HL-60/S4 treated with phorbol 12-myristate 13-acetate at 8.2 ng/mL for 4 days and 3 days (cell line): ENCODE data around the gene SRGAP2C.
"Not testable (repeated sequence)": the region's sequence is repeated elsewhere in the genome, so short reads cannot be mapped to it uniquely, and the experiment has no call there.

Experiments
- in situ Hi-C: fragments of 300-500 bp; cut with MboI; formaldehyde crosslinking; loops from 2 replicates; pipeline ENCODE4 v1.15.0; 2022; ENCODE audit warnings: low sequenced_read_pairs

The SRGAP2C gene

DNA sequence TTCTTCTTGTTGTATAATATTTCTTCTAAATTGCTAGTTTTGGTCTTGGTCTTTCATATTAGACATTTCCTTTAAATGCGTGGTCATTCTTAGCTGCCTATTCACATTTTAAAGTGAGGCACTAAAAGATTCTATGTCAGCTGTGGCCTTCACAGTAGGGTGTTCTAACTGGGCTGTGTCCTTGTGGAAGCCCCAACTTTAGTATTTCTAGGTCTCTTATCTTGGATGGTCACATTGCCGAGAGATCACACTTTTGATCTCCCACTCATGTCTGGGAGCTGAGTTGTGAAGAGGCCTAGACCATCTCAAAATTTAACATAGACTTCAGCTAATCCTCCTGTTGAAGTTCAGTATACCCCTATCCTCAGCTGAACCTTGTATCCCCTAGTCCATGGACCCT, 185.2 kb downstream of the SRGAP2C start:
- in situ Hi-C loops, result not testable (repeated sequence)

GRCh38 chr1:121374851-121375367, 190.1 kb downstream of the SRGAP2C start:
- in situ Hi-C loops, result not testable (repeated sequence)

- in situ Hi-C loops, result not testable (repeated sequence)
These were observed 192.2 kb downstream of the SRGAP2C start for GRCh38 chr1:121376986-121377385.

DNA sequence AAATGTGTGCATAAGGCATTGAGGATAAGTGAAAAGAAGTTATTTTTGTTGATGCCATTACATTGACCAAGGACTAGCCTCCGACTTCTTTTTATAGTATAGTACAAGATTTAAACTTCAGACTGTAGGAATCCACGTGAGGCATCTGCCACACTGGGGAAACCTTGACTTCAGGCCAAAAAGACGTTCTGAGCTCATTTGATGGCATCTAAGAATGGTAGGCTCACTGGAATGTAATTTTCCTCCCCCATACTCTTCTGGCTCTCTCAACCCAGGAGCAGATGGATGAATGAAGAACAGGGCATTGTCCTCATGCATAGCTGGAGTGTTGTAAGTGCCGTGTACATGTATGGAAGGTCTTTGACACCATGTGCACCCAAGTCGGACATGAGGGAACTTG, 194.0 kb downstream of the SRGAP2C start:
- in situ Hi-C loops, result not testable (repeated sequence)

GRCh38 chr1:121384754-121385153, 200.0 kb downstream of the SRGAP2C start:
- in situ Hi-C loops, result not testable (repeated sequence)

GRCh38 chr1:121385162-121385561, 200.4 kb downstream of the SRGAP2C start:
- in situ Hi-C loops, result not testable (repeated sequence)

- in situ Hi-C loops, result not testable (repeated sequence)
These were observed 201.0 kb downstream of the SRGAP2C start for GRCh38 chr1:121385563-121386288.

GRCh38 chr1:121386319-121386948, 201.7 kb downstream of the SRGAP2C start:
- in situ Hi-C loops, result not testable (repeated sequence)

GRCh38 chr1:121389895-121390560, 205.3 kb downstream of the SRGAP2C start:
- in situ Hi-C loops, result not testable (repeated sequence)

GRCh38 chr1:121392130-121392529, 207.4 kb downstream of the SRGAP2C start:
- in situ Hi-C loops, result not testable (repeated sequence)

GRCh38 chr1:121395718-121396201, 211.0 kb downstream of the SRGAP2C start:
- in situ Hi-C loops, result not testable (repeated sequence)

DNA sequence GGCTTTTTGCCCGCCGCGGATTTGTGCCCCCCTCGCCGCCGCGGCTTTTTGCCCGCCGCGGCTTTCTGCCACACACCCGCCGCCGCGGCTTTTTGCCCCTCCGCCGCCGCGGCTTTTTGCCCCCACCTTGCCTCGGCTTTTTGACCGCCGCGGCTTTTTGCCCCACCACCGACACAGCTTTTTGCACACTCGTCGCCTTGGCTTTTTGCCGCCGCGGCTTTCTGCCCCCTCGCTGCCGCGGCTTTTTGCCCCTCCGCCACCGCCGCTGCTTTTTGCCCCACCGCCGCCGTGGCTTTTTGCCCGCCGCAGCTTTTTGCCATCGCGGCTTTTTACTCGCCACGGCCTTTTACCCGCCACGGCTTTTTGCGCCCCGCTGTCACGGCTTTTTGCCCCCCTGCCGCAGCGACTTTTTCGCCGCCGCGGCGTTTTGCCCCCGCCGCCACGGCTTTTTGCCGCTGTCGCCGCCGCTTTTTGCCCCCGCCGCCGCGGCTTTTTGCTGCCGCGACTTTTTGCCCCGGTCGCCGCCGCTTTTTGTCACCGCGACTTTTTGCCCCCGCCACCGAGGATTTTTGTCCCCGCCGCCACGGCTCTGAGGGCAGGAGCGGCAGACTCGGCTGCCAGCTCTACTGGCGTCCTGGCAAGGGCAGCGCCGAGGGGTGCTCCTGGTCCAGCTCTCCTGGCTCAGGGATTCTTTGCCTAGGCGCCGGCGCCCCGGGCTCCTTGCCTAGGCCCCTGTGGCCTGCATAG, 211.7 kb downstream of the SRGAP2C start:
- in situ Hi-C loops, result not testable (repeated sequence)

GRCh38 chr1:121397101-121397500, 212.3 kb downstream of the SRGAP2C start:
- in situ Hi-C loops, result not testable (repeated sequence)

DNA sequence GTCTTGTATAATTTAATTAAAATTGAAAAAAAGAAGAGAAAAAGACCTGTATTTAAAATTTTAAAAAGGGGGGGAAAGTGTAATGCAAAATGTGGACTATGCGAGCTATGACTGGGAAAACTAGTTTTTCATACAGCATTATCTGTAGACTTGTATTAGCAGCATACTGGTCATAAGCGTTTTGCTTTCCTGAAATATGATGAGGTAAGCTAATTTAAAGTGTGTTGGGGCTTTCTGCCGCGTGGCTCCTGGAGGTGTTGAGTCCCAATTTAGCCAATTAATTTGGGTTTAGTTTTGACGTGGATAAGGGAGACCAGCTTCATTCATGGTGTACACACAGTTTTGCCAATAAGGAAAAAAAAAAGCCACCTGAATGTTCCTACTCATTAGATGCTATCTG, 214.4 kb downstream of the SRGAP2C start:
- in situ Hi-C loops, result not testable (repeated sequence)

DNA sequence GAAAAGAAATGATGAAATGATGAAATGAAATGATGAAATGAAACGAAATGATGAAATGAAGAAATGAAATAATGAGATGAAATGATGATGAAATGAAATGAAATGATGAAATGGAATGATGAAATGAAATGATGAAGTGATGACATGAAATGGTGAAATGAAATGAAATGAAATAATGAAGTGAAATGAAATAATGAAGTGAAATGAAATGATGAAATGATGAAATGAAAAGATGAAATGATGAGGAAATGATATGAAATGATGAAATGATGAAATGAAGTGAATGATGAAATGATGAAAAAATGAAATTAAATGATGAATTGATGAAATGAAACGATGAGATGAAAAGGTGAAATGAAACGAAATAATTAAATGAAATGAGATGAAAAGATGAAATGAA, 215.3 kb downstream of the SRGAP2C start:
- in situ Hi-C loops, result not testable (repeated sequence)

- in situ Hi-C loops, result not testable (repeated sequence)
These were observed 216.0 kb downstream of the SRGAP2C start for GRCh38 chr1:121400541-121401310.

- in situ Hi-C loops, result not testable (repeated sequence)
These were observed 216.7 kb downstream of the SRGAP2C start for GRCh38 chr1:121401375-121401955.

- in situ Hi-C loops, result not testable (repeated sequence)
These were observed 218.5 kb downstream of the SRGAP2C start for GRCh38 chr1:121403254-121403653.

GRCh38 chr1:121408354-121408753, 223.6 kb downstream of the SRGAP2C start:
- in situ Hi-C loops, result no loop called here

DNA sequence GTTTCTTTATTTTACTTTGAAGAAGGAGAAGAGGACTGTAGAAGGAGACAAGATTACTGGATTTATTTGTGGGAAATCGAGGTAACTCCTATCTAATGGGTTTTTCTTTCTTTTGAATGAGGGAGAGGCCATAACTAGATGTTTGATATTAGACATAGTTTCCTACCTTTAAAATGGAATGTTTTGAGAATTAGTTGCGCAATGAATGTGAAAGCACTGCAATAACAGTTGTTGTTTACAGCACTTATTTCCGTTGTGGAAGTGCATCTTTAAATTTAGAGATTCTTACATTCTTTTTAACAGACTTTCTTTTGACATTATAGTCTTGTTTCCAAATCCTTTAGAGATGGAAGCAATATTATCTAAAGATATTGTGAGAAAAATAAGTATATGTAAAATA, 229.0 kb downstream of the SRGAP2C start:
- in situ Hi-C loops, result no loop called here
